Measurements from ENCODE around the gene EFCAB6. TPM values are rescaled to one million over a fixed set of nuclear protein-coding genes. Genes with fewer than 3 reads are reported as not detected.

The EFCAB6 gene
- total RNA-seq, 1 donor: 0.52 TPM

DNA sequence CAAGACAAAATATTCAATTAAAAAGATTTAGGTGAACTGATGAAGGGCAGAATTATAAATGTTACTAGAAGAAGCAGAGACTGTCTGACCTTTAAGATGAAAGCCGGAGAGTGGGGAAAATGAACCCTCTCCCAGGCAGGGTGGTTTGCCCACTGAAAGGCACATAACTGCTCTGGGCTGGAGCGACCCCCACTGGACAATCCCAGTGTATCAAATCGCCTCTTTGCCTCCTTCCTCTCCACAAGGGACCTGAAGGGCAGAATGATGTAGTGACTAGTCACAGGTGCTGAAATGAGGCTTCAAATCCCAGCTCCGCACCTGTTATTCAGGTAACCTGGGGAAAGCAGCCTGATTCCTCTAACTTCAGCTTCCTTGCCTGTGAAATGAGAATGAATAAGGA, 69.0 kb downstream of the EFCAB6 start:
- H3K9me3 ChIP-seq (ENCODE audit: low read depth, low read length): no peaks in the 10 kb centered on the region
- H3K4me3 ChIP-seq (ENCODE audit: low read length): no peak overlapping the region
- no peaks in the 10 kb centered on the region for H3K4me1 ChIP-seq (ENCODE audit: insufficient read depth, low read length)
- no peaks in the 10 kb centered on the region for H3K27me3 ChIP-seq (ENCODE audit: insufficient read depth, low read length)

DNA sequence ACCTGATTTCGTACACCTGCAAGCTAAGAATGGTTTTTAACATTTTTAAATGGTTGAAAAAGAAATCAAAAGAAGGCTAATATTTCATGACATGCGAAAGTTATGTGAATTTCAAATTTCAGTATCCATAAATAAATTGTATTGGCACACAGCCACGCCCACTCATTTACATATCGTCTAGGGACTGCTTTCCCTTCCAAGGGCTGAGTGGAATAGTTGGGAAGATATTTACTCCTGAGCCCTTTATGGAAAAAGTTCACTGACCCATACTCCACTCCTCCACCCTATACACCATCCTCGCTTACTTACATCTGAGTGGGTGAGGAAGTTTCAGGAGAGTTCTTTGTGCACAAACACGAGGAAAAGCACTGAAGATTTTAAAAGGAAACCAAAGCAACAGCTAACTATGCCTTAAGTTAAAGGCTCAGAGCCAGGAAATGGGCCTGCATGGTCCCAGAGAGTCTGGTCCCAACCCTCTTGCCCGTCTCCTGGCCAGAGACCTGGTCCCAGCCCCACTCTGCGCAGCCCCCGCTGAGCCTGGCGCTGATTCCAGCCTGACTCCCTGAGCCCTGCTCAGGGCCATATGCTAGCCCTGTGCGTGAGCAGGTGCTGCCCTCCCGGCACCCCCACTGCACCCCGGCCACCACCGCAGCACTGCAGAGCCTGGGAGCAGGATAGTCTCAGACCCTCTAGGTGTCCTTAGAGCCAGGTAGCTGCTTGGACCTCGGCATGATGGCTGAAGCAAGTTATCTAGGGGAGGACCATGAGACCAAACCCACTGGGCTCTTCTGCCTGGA, 69.8 kb downstream of the EFCAB6 start:
- Histone ChIP-seq H3K9me3 (ENCODE audit: low read depth, low read length) (no peaks in the 10 kb centered on the region), H3K27me3 (ENCODE audit: insufficient read depth, low read length) (no peaks in the 10 kb centered on the region), H3K4me3 (ENCODE audit: low read length) (no peak overlapping the region), H3K4me1 (ENCODE audit: insufficient read depth, low read length) (no peaks in the 10 kb centered on the region)

DNA sequence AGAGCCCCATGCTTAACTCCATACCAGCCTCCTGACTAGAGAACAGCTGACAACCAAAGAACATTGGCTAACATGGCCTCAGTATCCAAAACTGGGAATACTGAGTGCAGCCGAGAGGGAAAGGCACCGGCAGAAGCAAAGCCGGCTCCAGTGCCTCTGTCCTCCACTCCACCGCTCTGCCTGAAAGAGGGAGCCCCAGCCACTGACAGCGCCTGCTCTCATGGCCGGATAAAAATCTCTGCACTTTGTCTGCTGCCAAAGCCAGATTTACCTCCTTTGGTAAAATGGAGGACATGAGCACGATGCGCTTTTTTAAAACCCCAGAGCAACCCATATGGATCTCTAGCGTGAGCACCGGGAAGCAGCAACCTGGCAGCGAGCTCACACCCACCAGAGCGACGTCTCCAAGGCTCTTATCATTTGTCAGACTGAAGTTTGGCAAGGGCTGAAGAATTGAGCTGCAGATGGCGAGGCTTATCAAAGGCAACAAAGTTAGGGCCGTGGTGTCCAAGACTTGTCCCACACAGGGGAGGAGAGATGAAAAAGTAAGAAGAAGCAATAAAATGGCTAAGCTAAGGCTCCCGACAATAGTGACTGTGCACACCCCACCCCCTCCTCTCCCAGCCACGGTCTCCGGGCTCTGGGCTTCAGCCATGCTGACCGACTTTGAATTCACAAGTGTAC, 71.4 kb downstream of the EFCAB6 start:
- Histone ChIP-seq H3K27me3 (ENCODE audit: insufficient read depth, low read length) (no peaks in the 10 kb centered on the region), H3K4me3 (ENCODE audit: low read length) (no peak overlapping the region), H3K4me1 (ENCODE audit: insufficient read depth, low read length) (no peaks in the 10 kb centered on the region), H3K9me3 (ENCODE audit: low read depth, low read length) (no peaks in the 10 kb centered on the region)

DNA sequence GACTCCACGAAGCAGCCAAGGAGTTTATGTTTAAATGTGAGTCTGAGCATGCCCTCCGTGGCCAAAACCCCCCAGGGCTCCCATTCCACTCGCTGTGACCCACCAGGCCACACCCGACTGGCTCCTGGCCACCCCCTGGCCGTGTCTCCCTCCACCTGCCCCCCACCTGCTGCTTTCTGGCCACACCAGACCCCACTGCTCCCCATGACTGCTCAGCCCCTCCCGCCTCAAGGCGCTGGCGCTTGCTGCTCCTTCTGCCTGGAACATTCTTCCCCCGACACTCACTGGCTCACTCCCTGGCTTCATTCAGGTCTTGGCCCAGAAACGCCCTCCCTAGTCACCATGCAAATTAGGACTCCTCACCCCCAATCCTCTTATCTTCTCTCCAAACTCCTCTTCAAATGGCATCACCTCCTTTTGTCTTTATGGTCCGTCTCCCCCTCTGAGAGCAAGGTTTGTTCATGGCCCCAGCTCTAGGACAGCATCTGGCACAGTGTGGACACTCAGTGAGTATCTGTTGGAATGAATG, 72.2 kb downstream of the EFCAB6 start:
- no peaks in the 10 kb centered on the region for H3K4me1 ChIP-seq (ENCODE audit: insufficient read depth, low read length)
- no peaks in the 10 kb centered on the region for H3K27me3 ChIP-seq (ENCODE audit: insufficient read depth, low read length)
- no peaks in the 10 kb centered on the region for H3K9me3 ChIP-seq (ENCODE audit: low read depth, low read length)
- H3K4me3 ChIP-seq (ENCODE audit: low read length): no peak overlapping the region

DNA sequence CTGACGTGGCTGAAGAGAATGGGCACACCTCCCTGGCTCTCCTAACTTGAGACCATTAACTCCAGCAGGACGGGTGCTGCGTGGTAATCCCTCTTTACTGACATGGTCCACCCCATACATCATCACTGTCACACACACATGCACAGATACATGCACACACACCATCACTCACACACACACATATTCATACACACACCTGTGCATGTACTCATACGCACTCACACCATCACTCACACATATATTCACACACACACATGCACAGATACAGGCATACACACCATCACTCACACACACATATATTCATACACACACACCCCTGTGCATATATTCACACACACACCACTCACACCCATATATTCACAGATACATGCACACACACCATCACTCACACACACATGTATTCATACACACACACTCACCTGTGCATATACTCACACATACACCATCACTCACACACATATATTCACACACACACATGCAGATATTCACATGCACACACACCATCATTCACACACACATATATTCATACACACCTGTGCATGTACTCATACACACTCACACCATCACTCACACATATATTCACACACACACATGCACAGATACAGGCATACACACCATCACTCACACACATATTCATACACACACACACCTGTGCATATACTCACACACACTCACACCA, 74.8 kb downstream of the EFCAB6 start:
- H3K4me3 ChIP-seq (ENCODE audit: low read length): no peak overlapping the region
- no peaks in the 10 kb centered on the region for H3K27me3 ChIP-seq (ENCODE audit: insufficient read depth, low read length)
- no peaks in the 10 kb centered on the region for H3K4me1 ChIP-seq (ENCODE audit: insufficient read depth, low read length)
- no peaks in the 10 kb centered on the region for H3K9me3 ChIP-seq (ENCODE audit: low read depth, low read length)

DNA sequence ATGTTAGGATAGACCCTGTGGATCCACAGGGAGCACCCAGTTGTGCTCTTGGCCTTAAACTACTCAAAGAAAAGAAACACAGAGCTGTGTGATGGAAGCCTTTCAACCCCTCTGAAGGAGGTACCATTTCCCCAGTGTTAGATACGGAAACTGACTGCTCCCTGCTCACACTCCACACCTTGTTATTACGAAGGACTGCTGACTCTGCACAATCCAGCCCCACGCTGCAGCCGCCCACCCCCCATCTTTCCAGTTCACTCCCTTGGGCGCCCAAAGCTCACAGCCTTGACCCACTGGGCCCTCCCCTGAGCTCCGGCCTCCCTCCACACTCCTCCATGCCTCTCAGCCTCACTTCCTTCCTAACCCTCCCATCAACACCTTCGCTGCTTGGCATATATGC, 75.5 kb downstream of the EFCAB6 start:
- Histone ChIP-seq H3K27me3 (ENCODE audit: insufficient read depth, low read length) (no peaks in the 10 kb centered on the region), H3K4me3 (ENCODE audit: low read length) (no peak overlapping the region), H3K4me1 (ENCODE audit: insufficient read depth, low read length) (no peaks in the 10 kb centered on the region), H3K9me3 (ENCODE audit: low read depth, low read length) (no peaks in the 10 kb centered on the region)

DNA sequence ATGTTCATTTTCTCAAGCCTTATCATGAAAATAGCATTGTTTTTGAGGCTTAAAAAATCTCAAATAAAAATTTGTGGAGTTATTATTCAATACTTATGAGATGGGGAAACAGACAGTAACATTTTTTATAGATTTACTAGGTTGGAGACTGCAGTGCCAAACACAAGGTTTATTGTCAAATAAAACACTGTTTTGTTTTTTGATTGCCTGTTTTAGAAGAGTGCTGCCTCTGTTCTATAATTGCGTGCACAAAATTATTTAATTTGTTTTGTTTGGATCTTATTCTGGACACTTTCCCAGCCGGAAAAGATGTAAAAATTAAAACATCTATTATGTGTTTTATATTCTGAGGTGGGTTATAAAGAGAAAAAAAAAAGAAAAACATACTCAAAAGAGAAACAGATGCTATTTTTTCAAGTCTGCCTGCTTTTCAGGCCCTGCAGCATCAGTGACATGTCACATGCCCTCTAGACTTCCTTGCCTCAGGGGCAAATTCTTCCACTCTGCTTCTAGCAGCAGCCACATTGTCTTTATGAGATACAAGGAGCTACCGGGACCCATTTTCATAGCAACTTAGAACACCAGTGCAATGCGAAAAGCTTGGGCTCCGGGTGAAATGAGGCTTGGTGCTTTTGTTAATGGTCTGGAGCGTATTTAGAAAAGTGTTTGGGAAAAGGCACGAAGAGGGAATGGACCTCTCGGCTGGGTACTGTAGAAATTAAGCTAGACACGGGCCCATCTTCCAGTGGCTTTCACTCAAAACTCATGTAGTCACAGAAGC, 77.5 kb downstream of the EFCAB6 start:
- H3K27me3 ChIP-seq (ENCODE audit: insufficient read depth, low read length): no peaks in the 10 kb centered on the region
- H3K4me3 ChIP-seq (ENCODE audit: low read length): no peak overlapping the region
- H3K4me1 ChIP-seq (ENCODE audit: insufficient read depth, low read length): no peaks in the 10 kb centered on the region
- H3K9me3 ChIP-seq (ENCODE audit: low read depth, low read length): no peaks in the 10 kb centered on the region

DNA sequence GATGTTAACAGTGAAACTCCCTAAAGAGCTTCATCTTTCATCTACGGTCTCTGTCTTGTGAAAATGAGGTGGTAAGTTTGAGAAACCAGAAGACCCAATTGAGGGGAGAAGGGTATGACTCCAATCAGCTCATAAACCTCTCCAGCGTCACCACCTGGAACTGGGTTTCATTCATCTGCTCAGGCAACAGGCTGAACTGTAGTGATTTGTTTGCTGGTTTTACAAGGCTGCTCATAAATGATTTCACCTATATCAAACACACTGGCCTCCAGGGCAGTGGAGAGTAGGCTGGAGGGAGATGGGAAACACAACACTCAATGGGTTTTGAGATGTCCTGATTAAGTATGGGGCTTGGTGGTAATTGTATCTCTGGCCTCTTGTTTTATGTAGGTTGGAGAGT, 79.0 kb downstream of the EFCAB6 start:
- Histone ChIP-seq H3K27me3 (ENCODE audit: insufficient read depth, low read length) (no peaks in the 10 kb centered on the region), H3K9me3 (ENCODE audit: low read depth, low read length) (no peaks in the 10 kb centered on the region)

DNA sequence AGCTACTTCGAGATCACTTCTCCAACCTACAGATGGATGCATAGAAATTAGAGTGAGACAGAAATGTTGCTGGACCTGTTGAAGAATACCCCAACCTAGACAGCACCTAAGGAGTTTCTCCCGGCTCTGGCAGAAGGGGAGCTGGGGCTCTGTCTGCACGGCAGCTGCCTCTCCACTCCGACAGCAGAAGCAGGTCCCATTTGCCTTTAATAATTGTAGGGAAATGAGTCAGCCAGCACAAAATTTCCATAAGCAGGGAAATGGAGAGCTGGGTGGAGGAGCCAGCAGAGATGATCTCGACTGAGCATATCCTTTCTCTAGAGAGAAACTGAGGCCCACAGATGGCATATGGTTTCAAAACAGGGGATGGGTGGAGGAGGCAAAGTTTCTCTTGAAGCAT, 80.1 kb downstream of the EFCAB6 start:
- H3K4me3 ChIP-seq (ENCODE audit: low read length): no peak overlapping the region
- no peaks in the 10 kb centered on the region for H3K9me3 ChIP-seq (ENCODE audit: low read depth, low read length)
- H3K27me3 ChIP-seq (ENCODE audit: insufficient read depth, low read length): no peaks in the 10 kb centered on the region
- H3K4me1 ChIP-seq (ENCODE audit: insufficient read depth, low read length): no peaks in the 10 kb centered on the region

More for the DNA sequence above, 79.0 kb downstream of the EFCAB6 start:
- Histone ChIP-seq H3K4me3 (ENCODE audit: low read length) (no peak overlapping the region), H3K4me1 (ENCODE audit: insufficient read depth, low read length) (no peaks in the 10 kb centered on the region)

DNA sequence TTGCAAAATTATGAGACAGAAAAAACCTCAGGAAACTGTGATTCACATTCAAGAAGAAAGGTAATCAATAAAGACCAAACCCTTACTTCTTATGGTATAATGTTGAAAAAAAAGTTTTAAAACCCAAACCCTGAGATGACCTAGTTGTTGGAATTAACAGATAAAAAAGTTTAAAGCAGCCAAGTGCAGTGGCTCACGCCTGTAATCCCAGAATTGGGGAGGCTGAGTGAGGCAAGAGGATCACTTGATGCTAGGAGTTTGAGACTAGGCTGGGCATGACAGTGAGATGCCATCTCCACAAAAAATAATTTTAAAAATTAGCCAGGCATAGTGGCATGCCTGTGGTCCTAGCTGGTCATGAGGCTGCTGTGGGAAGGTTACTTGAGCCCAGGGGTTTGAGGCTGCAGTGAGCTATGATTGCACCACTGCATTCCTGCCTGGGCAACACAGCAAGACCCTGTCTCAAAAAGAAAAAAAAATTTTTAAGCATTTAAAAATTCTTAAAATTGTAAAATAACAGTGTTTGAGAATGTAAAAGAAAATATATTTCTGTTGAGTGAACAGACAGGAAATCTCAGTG, 85.1 kb downstream of the EFCAB6 start:
- H3K27me3 ChIP-seq (ENCODE audit: insufficient read depth, low read length): no peaks in the 10 kb centered on the region
- H3K4me1 ChIP-seq (ENCODE audit: insufficient read depth, low read length): peaks cover 4% of the 10 kb centered on the region
- H3K4me3 ChIP-seq (ENCODE audit: low read length): no peak overlapping the region
- no peaks in the 10 kb centered on the region for H3K9me3 ChIP-seq (ENCODE audit: low read depth, low read length)

DNA sequence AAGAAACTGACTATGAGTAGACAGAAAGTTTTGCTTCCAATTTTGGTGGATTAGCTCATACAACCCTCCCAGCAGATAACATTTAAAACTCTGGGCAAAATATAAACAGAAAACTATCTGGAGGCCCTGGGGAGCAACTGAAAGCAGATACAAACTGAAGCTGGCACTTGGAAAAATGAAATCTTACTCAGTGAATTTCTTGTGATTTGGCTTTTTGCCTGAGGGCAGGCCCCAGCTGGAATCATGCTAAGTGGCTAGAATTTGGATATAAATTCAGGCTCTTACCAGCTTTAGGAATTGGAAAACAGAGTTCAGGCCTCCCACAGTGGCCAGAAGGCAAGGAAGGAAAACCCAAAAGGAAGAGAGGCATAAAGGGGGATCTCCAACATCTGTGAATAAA, 85.8 kb downstream of the EFCAB6 start:
- peaks cover 4% of the 10 kb centered on the region for H3K4me1 ChIP-seq (ENCODE audit: insufficient read depth, low read length)
- no peaks in the 10 kb centered on the region for H3K27me3 ChIP-seq (ENCODE audit: insufficient read depth, low read length)
- no peaks in the 10 kb centered on the region for H3K9me3 ChIP-seq (ENCODE audit: low read depth, low read length)
- no peak overlapping the region for H3K4me3 ChIP-seq (ENCODE audit: low read length)

DNA sequence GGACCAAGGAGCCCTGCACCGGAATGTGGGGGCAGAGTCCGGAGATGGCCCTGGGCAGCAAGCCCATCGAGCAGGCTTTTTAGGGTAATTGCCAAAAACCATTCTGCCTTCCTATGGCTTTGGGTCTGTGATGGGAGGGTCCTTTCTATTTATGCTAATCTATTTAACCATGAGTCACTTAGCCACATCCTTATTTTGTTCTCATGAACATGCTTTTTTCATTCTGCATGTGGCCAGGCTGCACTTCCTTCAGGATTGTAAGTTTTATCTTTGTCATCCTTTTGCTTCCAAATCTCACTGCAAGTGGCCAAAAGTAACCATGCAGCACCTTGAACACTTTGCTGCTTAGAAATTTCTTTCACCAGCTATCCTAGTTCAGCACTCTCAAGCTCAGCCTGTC, 88.3 kb downstream of the EFCAB6 start:
- no peaks in the 10 kb centered on the region for H3K9me3 ChIP-seq (ENCODE audit: low read depth, low read length)
- no peak overlapping the region for H3K4me3 ChIP-seq (ENCODE audit: low read length)
- H3K27me3 ChIP-seq (ENCODE audit: insufficient read depth, low read length): no peaks in the 10 kb centered on the region
- peaks cover 16% of the 10 kb centered on the region for H3K4me1 ChIP-seq (ENCODE audit: insufficient read depth, low read length)

DNA sequence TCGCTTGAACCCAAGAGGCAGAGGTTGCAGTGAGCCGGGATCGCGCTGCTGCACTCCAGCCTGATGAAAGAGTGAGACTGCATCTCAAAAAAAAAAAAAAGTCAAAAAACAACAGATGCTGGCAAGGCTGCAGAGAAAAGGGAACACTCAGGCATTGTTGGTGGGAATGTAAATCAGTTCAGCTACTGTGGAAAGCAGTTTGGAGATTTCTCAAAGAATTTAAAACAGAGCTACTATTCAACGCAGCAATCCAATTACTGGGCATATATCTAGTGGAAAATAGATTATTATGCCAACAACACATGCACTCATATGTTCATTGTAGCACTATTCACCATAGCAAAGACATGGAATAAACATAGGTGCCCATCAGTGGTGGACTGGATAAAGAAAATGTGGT, 89.7 kb downstream of the EFCAB6 start:
- Histone ChIP-seq H3K9me3 (ENCODE audit: low read depth, low read length) (no peaks in the 10 kb centered on the region), H3K27me3 (ENCODE audit: insufficient read depth, low read length) (no peaks in the 10 kb centered on the region), H3K4me1 (ENCODE audit: insufficient read depth, low read length) (peaks cover 16% of the 10 kb centered on the region), H3K4me3 (ENCODE audit: low read length) (no peak overlapping the region)

DNA sequence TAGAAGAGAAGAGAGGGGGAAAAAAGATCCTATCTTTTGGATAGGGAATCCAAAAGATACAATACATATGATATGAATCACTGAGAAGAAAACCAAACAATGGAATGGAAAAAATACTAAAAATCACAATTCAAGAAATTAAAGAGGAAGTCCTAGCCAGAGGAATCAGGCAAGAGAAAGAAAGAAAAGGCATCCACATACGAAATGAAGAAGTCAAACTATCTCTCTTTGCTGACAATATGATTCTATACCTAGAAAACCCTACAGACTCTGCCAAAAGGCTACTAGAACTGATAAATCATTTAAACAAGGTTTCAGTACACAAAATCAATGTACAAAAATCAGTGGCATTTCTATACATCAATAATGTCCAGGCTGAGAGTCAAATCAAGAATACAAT, 91.4 kb downstream of the EFCAB6 start:
- H3K4me3 ChIP-seq (ENCODE audit: low read length): no peak overlapping the region

More for the DNA sequence above, 91.4 kb downstream of the EFCAB6 start:
- H3K9me3 ChIP-seq (ENCODE audit: low read depth, low read length): no peaks in the 10 kb centered on the region
- H3K4me1 ChIP-seq (ENCODE audit: insufficient read depth, low read length): peaks cover 16% of the 10 kb centered on the region
- no peaks in the 10 kb centered on the region for H3K27me3 ChIP-seq (ENCODE audit: insufficient read depth, low read length)
